Stimulated activated CD4-positive, alpha-beta T cell treated with anti-CD3 and anti-CD28 coated beads, TNF-alpha, amount 100 ng/mL, for 1 hour (primary cell): Measurements from ENCODE around the gene RETNLB.

Experiments used
- DNase-seq, 3 donors: peaks; one replicate each; pipeline ENCODE4 v3.0.0-alpha.2; 2020; ENCODE audit warnings: low read depth in 3 of 3, low spot score in 1 of 3

RETNLB gene

GRCh38 chr3:108757404-108757982, at the start of gene RETNLB:
TSS of gene RETNLB (minus strand) at chr3:108757410. CDS start at chr3:108757185, 225 bp downstream.
- DNase-seq, result no peak

GRCh38 chr3:108806316-108806715, 49.1 kb upstream of the RETNLB start:
- DNase-seq, result no peak

GRCh38 chr3:108804966-108805365, 47.8 kb upstream of the RETNLB start:
- DNase-seq, result no peak

GRCh38 chr3:108804437-108804836, 47.2 kb upstream of the RETNLB start:
- no peak for DNase-seq

GRCh38 chr3:108791473-108791872, 34.3 kb upstream of the RETNLB start:
- no peak for DNase-seq

GRCh38 chr3:108780235-108780634, 23.0 kb upstream of the RETNLB start:
- no peak for DNase-seq

GRCh38 chr3:108779496-108779895, 22.3 kb upstream of the RETNLB start:
- no peak for DNase-seq

- DNase-seq, result no peak
Measured at GRCh38 chr3:108775649-108776048, 18.4 kb upstream of the RETNLB start.

GRCh38 chr3:108767253-108767652, 10.0 kb upstream of the RETNLB start:
- no peak for DNase-seq

- DNase-seq, result no peak
Measured at GRCh38 chr3:108755686-108756085, 1.5 kb downstream of the RETNLB start.

- no peak for DNase-seq
Measured at GRCh38 chr3:108744762-108745161, 12.4 kb downstream of the RETNLB start.

GRCh38 chr3:108742929-108743328, 14.3 kb downstream of the RETNLB start:
- DNase-seq, result no peak

- DNase-seq, result no peak
Measured at GRCh38 chr3:108736821-108737220, 20.4 kb downstream of the RETNLB start.

- no peak for DNase-seq
Measured at GRCh38 chr3:108728934-108729333, 28.3 kb downstream of the RETNLB start.

GRCh38 chr3:108728105-108728504, 29.1 kb downstream of the RETNLB start:
- DNase-seq, result no peak

- DNase-seq, result no peak
Measured at GRCh38 chr3:108724101-108724500, 33.1 kb downstream of the RETNLB start.

GRCh38 chr3:108722724-108723123, 34.5 kb downstream of the RETNLB start:
- DNase-seq, result no peak

- no peak for DNase-seq
Measured at GRCh38 chr3:108719178-108719806, 37.9 kb downstream of the RETNLB start.

GRCh38 chr3:108718454-108718853, 38.8 kb downstream of the RETNLB start:
- DNase-seq, result no peak

- DNase-seq, result no peak
Measured at GRCh38 chr3:108713816-108714215, 43.4 kb downstream of the RETNLB start.

- no peak for DNase-seq
Measured at GRCh38 chr3:108713009-108713516, 44.1 kb downstream of the RETNLB start.
